ENCODE data around the gene GRIFIN. TPM values are rescaled to one million over a fixed set of nuclear protein-coding genes. Genes with fewer than 3 reads are reported as not detected.

GRIFIN gene
- total RNA-seq, 1 donor from 2014 or later: not detected

- H3K4me3 Mint-ChIP-seq: no peak overlapping the region
- ChIA-PET POLR2A (no interaction called here), CTCF (interaction anchor here (0.9 to 1.1 kb wide), 2 partner anchors 20 to 83 kb away, joined by 3 read pairs; no protein-coding TSS in a partner anchor)
- H3K36me3 Mint-ChIP-seq (ENCODE audit: low read depth): peaks cover 35% of the 10 kb centered on the region
- no peaks in the 10 kb centered on the region for H3K27me3 Mint-ChIP-seq
- intact Hi-C loops (cut with micrococcal nuclease): no loop called here
- DNase-seq (no peak), ATAC-seq (ENCODE audit: low read depth) (peak; percentile 37)
- H3K27ac Mint-ChIP-seq: no peak overlapping the region
- H3K4me1 Mint-ChIP-seq: no peaks in the 10 kb centered on the region
- TF ChIP-seq, protein P1, sequence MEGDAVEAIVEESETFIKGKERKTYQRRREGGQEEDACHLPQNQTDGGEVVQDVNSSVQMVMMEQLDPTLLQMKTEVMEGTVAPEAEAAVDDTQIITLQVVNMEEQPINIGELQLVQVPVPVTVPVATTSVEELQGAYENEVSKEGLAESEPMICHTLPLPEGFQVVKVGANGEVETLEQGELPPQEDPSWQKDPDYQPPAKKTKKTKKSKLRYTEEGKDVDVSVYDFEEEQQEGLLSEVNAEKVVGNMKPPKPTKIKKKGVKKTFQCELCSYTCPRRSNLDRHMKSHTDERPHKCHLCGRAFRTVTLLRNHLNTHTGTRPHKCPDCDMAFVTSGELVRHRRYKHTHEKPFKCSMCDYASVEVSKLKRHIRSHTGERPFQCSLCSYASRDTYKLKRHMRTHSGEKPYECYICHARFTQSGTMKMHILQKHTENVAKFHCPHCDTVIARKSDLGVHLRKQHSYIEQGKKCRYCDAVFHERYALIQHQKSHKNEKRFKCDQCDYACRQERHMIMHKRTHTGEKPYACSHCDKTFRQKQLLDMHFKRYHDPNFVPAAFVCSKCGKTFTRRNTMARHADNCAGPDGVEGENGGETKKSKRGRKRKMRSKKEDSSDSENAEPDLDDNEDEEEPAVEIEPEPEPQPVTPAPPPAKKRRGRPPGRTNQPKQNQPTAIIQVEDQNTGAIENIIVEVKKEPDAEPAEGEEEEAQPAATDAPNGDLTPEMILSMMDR (IDR thresholded peaks at IDR 0.05): no peak
- H3K9me3 Mint-ChIP-seq: peaks cover 5% of the 10 kb centered on the region
Measured at GRCh38 chr7:2431260-2431867, 44.8 kb downstream of the GRIFIN start.

- Mint-ChIP-seq H3K4me1 (peaks cover 9% of the 10 kb centered on the region), H3K27me3 (no peaks in the 10 kb centered on the region), H3K27ac (no peak overlapping the region), H3K9me3 (peaks cover under 1% of the 10 kb centered on the region), H3K36me3 (ENCODE audit: low read depth) (peaks cover 4% of the 10 kb centered on the region), H3K4me3 (no peak overlapping the region)
- ATAC-seq (ENCODE audit: low read depth) (no peak), DNase-seq (no peak)
- POLR2A ChIA-PET: no interaction called here
- TF ChIP-seq, protein P1 (IDR thresholded peaks at IDR 0.05): no peak
- CTCF ChIA-PET: no interaction called here
- intact Hi-C loops (cut with micrococcal nuclease): no loop called here
Measured at GRCh38 chr7:2425749-2426148, 50.4 kb downstream of the GRIFIN start.

Other genes starting within 250 kb of the GRIFIN start
- gene MAD1L1, start 243.5 kb downstream of the GRIFIN start, total RNA-seq: 54.6 and 65.7 TPM in 2 replicates
- gene MRM2, start 234.2 kb downstream of the GRIFIN start, total RNA-seq: 35.3 and 36.5 TPM in 2 replicates
- gene NUDT1, start 234.2 kb downstream of the GRIFIN start, total RNA-seq: 38.0 and 42.6 TPM in 2 replicates
- 175 and 181 TPM in 2 replicates for gene SNX8, start 162.0 kb downstream of the GRIFIN start, total RNA-seq
- gene EIF3B, start 121.6 kb downstream of the GRIFIN start, total RNA-seq: 198 and 202 TPM in 2 replicates
- gene CHST12, start 72.8 kb downstream of the GRIFIN start, total RNA-seq: 10.3 and 14.4 TPM in 2 replicates
- 87.4 and 95.8 TPM in 2 replicates for gene LFNG, start 43.4 kb upstream of the GRIFIN start, total RNA-seq
- gene BRAT1, start 79.1 kb upstream of the GRIFIN start, total RNA-seq: 29.6 and 31.7 TPM in 2 replicates
- 7.5 and 7.7 TPM in 2 replicates for gene IQCE, start 82.6 kb upstream of the GRIFIN start, total RNA-seq
- gene TTYH3, start 155.6 kb upstream of the GRIFIN start, total RNA-seq: 20.7 and 25.4 TPM in 2 replicates
- gene AMZ1, start 211.8 kb upstream of the GRIFIN start, total RNA-seq: 5.9 and 8.3 TPM in 2 replicates

Measured in activated B cell treated with CpG ODN at 0.5 μM for 24 hours (primary cell).